GM21619 (cell line): Measurements from ENCODE around the gene IGLON5.

Source experiments
- ATAC-seq: cut with Tn5 transposase; IDR thresholded peaks from one replicate; pipeline ENCODE4 v1.9.1; 2021; ENCODE audit not compliant: unreplicated experiment

Gene IGLON5

GRCh38 chr19:51317376-51317775 lies 5.9 kb downstream of the IGLON5 start:
- ATAC-seq, result no peak

GRCh38 chr19:51317968-51318367 lies 6.5 kb downstream of the IGLON5 start:
- no peak for ATAC-seq

GRCh38 chr19:51318687-51319648 lies 7.5 kb downstream of the IGLON5 start:
- ATAC-seq, result no peak

- ATAC-seq, result no peak
Measured at GRCh38 chr19:51319649-51320279, 8.3 kb downstream of the IGLON5 start.

DNA sequence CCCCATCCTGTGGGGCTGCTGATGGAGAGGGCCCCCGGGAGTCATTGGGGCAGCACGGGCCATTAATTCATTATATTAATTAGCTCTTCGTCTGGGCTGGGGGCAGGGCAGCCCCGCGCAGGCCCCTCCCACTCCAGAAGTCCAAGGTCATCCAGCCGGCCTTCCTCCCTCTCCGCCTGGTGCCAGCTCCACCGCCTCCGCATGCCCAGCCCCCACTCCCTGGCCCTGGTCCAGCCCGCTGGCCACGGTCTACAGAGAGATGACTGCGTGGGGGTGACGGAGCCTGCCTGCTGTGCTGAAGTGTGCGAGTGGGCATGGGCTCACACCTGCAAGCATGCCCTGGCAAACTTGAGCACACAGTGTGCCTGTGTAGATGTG lies 8.8 kb downstream of the IGLON5 start:
- no peak for ATAC-seq

DNA sequence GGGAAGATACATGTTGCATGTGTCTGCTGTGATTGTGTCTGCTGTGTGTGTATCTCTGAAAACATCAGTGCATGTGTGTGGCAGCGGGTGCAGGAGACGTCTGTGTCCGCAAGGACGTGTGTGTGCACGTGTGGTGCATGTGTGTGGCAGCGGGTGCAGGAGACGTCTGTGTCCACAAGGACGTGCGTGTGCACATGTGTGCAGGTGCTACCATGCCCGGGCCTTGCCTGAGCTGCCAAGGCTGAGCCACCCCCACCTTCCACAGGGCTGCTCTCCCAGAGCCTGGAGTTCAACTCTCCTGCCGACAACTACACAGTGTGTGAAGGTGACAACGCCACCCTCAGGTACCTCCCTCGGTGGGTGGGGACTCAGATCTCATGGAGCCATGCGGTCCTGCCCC lies 10.4 kb downstream of the IGLON5 start:
- ATAC-seq, result no peak

DNA sequence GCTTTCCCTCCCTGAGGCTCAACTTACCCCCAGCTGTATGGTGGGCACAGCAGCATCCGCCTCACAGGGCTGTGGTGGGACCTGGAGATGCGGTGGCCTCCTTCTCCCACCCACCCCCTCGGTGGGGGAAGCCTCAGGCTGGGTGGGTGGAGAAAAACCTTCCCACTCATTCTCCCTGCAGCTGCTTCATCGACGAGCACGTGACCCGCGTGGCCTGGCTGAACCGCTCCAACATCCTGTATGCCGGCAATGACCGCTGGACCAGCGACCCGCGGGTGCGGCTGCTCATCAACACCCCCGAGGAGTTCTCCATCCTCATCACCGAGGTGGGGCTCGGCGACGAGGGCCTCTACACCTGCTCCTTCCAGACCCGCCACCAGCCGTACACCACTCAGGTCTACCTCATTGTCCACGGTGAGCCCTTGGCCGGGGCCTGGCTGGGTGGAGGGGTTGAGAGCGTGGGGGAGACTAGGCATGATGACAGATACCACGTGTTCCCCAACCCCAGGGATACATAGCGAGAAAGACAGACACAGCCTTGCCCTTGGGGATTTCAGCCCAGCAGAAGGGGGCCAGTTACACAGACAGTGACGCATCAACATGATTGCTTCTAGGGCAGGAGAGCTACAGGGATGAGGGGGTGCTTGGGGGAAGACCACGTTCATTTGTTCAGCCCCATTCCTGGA lies 12.2 kb downstream of the IGLON5 start:
- ATAC-seq, result no peak

- ATAC-seq, result no peak
Measured at GRCh38 chr19:51324167-51324481, 12.7 kb downstream of the IGLON5 start.

GRCh38 chr19:51325161-51325976 lies 13.9 kb downstream of the IGLON5 start:
- no peak for ATAC-seq

- ATAC-seq, result no peak
Measured at GRCh38 chr19:51326216-51327065, 15.0 kb downstream of the IGLON5 start.

DNA sequence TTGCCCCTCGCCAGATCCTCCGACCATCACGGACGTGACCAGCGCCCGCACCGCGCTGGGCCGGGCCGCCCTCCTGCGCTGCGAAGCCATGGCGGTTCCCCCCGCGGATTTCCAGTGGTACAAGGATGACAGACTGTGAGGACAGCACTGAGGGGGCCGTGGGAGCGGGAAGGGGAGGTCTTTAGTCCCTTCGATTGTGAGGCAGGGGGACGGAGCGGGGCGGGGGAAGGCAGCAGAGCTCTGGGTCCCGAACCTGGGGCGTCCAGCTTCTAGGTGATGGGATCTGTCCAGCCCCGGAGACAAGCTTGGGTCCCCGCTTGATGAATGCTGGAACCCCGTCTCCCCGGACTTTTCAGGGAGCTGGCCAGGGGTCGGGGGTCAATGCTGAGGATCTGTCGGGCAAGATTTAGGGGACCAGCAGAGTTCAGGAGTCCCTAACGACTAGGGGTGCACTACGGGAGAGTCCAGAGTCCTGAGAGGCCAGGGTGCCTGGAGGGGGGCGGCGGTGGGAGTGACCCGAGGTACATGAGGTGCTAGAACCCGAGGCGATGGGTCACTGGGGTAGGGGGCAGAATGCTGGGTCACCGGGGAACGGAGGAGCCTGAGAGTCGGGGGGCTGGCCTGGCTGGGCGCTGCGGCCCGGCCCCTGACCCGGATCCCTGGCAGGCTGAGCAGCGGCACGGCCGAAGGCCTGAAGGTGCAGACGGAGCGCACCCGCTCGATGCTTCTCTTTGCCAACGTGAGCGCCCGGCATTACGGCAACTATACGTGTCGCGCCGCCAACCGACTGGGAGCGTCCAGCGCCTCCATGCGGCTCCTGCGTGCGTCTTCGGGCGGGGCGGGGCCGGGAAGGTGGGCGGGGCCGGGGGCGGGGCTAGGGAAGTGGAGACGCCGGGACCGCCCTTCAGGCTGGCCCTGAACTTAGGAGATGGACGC lies 15.9 kb downstream of the IGLON5 start:
- no peak for ATAC-seq

DNA sequence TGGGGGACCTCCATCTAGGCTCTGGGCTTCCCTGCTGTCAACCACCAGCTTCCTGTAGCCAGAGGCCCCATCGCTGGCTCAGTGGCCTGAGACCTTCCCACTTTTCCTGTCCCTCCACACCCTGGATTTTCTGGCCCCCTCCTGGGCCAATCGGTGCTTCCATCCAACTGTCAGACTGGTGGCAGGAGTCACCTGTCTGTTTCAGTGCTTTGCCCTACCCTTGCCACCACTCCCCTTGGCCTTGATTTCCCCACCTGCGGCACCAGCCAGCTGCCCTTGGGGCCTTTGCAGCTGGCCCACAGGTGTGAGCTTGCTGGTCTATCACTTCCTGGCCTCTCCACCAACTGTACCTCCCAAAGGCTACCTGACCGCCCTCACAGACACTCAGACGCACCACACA lies 18.0 kb downstream of the IGLON5 start:
- no peak for ATAC-seq

DNA sequence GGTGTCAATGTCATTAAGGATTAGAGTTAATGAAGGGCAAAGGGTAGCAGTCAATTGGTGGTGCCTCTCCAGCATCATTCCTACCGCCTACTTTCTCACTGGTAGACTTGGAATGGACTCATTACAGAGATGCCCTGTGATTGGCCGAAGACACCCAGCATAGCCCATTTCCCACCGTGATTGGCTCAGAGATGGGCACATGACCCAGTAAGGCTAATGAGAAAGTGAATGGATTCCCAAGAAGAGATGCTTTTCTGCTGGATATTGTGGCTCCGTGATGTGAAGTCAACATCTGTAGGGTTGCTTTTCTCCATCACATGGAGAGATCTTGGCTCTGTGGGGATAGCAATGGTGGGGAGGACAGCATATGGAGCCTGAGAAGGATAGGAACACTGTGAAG lies 18.9 kb downstream of the IGLON5 start:
- ATAC-seq, result no peak

GRCh38 chr19:51331193-51331592 lies 19.7 kb downstream of the IGLON5 start:
- no peak for ATAC-seq

DNA sequence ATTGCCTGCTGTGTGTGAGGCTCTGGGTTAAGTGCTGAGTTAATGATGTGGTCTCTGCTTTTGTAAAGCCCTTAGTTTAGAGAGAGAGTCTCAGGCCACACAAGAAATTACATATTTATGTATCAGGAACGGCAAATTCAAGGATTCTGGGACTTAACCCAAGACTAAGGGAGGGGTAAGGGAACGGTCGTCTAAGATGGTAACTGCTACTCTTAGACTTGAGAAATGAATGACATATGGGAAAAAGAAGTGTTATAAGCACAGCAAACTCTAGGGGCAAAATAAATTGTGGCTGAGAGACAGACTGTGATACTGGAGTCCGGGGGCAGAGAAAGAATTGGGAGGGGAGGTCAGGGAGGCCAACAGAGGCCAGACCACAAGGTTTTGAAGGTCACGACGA lies 20.3 kb downstream of the IGLON5 start:
- ATAC-seq, result no peak

GRCh38 chr19:51333836-51334460 lies 22.5 kb downstream of the IGLON5 start:
- no peak for ATAC-seq

DNA sequence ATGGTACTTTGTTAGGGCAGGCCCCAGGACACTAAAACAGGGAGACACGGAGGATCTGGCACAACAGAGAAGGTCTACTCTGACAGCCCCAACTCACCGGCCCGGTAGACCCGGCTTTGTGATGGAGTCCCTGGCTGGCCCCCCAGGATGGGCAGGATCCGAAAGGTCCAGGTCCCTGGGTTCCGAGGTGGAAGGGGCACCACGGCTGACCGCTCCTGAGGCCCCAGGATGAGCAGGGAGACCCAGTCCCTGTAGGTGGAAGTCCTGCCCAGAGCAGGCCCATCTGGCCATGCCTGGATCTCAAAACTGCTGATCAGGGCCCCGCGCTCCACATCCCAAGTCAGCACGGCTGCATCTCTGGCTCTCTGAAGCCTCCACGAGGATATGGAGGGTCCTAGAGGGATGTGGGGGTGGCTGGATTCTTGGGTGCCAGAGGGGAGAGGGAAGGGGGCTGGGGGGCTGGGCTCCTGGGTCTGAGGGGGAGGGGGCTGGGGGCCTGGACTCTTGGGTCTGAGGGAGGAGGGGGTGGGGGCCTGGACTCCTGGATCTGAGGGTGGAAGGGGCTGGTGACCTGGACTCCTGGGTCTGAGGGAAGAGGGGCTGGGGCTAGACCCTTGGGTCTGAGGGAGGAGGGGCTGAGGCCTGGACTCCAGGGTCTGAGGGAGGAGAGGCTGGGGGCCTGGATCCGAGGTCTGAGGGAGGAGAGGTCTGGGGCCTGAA lies 25.9 kb downstream of the IGLON5 start:
- no peak for ATAC-seq
